Sigmoid colon (tissue), 4 donors: ENCODE measurements around the gene DTD1.

Experiments
- CTCF ChIP-seq, 4 experiments: fragments of 450-650 bp in 3 of 4; fragments of 200-600 bp in 1 of 4; IDR thresholded peaks; one replicate each; pipeline ENCODE4 v1.5.1; 2016 to 2019; ENCODE audit warnings: antibody characterized with exemption in 4 of 4, mild to moderate bottlenecking in 3 of 4, moderate library complexity in 2 of 4
- EP300 ChIP-seq, 4 donors: sonication (generic); formaldehyde crosslinking; IDR thresholded peaks; one replicate each; pipeline ENCODE4 v1.6.1; 2017; ENCODE audit warnings: antibody characterized with exemption in 4 of 4
- POLR2AphosphoS5 ChIP-seq, 4 donors: sonication (generic); formaldehyde crosslinking; IDR thresholded peaks; one replicate each; pipeline ENCODE4 v1.6.1; 2017; ENCODE audit warnings: antibody characterized with exemption in 4 of 4

DNA sequence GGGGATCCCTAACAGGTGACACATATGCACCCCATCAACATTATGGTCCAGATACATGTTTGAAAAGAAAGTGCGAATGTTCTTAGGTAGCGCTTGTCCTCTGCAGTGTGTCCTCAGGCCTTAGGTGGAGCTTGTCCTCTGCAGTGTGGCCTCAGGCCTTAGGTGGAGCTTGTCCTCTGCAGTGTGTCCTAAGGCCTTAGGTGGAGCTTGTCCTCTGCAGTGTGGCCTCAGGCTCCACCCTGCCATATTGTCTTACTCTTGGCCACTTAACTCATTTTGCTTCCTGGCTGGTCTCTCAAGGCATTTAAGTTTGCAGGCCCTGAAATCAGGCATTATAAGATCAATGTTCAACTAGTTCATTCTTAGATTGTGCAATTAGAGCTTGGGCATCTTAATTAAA is 151.0 kb downstream of the DTD1 start:
- TF ChIP-seq CTCF (IDR thresholded peaks at IDR 0.05) (no peak), POLR2AphosphoS5 (IDR thresholded peaks at IDR 0.05) (no peak), EP300 (IDR thresholded peaks at IDR 0.05) (no peak)
